Measurements from ENCODE around the gene SEMG1.
A peak's percentile ranks its signal among the peaks of the same experiment; 100 is the strongest.

The SEMG1 gene

GRCh38 chr20:45254383-45255262 lies 47.8 kb downstream of the SEMG1 start, which contains the start of gene SLPI:
Gene SLPI, minus strand, starts transcription at chr20:45254564. Its CDS starts 21 bp downstream, at chr20:45254543.
- Histone ChIP-seq H3K27me3 (ENCODE audit: insufficient read depth, poor library complexity, severe bottlenecking) (no peaks in the 10 kb centered on the region), H3K36me3 (ENCODE audit: low read depth) (no peaks in the 10 kb centered on the region), H3K27ac (ENCODE audit: poor library complexity, severe bottlenecking) (peak within 1 kb of the TSS; percentile 73), H3K9me3 (ENCODE audit: severe bottlenecking) (no peaks in the 10 kb centered on the region), H3K4me1 (ENCODE audit: insufficient read depth, poor library complexity, severe bottlenecking) (peaks cover 25% of the 10 kb centered on the region), H3K4me3 (ENCODE audit: severe bottlenecking) (no peak within 1 kb of the TSS)
- DNase-seq (ENCODE audit: low spot score) (peak; percentile 90), ATAC-seq (ENCODE audit: low read depth) (peak; percentile 81)
- TF ChIP-seq, protein P1, sequence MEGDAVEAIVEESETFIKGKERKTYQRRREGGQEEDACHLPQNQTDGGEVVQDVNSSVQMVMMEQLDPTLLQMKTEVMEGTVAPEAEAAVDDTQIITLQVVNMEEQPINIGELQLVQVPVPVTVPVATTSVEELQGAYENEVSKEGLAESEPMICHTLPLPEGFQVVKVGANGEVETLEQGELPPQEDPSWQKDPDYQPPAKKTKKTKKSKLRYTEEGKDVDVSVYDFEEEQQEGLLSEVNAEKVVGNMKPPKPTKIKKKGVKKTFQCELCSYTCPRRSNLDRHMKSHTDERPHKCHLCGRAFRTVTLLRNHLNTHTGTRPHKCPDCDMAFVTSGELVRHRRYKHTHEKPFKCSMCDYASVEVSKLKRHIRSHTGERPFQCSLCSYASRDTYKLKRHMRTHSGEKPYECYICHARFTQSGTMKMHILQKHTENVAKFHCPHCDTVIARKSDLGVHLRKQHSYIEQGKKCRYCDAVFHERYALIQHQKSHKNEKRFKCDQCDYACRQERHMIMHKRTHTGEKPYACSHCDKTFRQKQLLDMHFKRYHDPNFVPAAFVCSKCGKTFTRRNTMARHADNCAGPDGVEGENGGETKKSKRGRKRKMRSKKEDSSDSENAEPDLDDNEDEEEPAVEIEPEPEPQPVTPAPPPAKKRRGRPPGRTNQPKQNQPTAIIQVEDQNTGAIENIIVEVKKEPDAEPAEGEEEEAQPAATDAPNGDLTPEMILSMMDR (IDR thresholded peaks at IDR 0.05; ENCODE audit: poor library complexity, severe bottlenecking): no peak

- TF ChIP-seq, protein P1 (IDR thresholded peaks at IDR 0.05; ENCODE audit: poor library complexity, severe bottlenecking): no peak
- no peaks in the 10 kb centered on the region for H3K27me3 ChIP-seq (ENCODE audit: insufficient read depth, poor library complexity, severe bottlenecking)
- H3K4me1 ChIP-seq (ENCODE audit: insufficient read depth, poor library complexity, severe bottlenecking): peaks cover 25% of the 10 kb centered on the region
Observed at GRCh38 chr20:45257161-45257560, 50.3 kb downstream of the SEMG1 start.

DNA sequence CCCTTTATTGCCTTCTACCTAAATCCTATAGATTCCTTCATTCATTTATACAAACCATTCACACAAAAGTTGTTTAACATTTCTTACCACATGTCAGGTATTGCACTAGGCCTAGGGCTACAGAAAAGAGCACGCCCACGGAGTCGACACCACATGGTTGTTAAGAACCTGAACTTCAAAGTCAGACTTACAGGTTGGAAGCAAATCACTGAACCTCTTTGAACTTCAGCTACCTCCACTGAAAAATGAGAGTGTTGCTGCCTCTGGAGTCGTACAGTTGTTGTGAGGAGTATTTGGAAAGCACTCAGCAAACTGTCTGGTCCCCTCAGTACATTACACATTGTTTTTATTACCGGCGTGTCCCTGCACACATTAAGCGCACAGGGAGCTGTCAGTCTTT lies 50.9 kb downstream of the SEMG1 start:
- no peak for DNase-seq (ENCODE audit: low spot score)
- no peaks in the 10 kb centered on the region for H3K36me3 ChIP-seq (ENCODE audit: low read depth)
- ATAC-seq (ENCODE audit: low read depth): no peak
- H3K27ac ChIP-seq (ENCODE audit: poor library complexity, severe bottlenecking): no peak overlapping the region
- no peak overlapping the region for H3K4me3 ChIP-seq (ENCODE audit: severe bottlenecking)
- H3K4me1 ChIP-seq (ENCODE audit: insufficient read depth, poor library complexity, severe bottlenecking): peaks cover 25% of the 10 kb centered on the region
- no peaks in the 10 kb centered on the region for H3K27me3 ChIP-seq (ENCODE audit: insufficient read depth, poor library complexity, severe bottlenecking)
- no peaks in the 10 kb centered on the region for H3K9me3 ChIP-seq (ENCODE audit: severe bottlenecking)
- TF ChIP-seq, protein P1 (IDR thresholded peaks at IDR 0.05; ENCODE audit: poor library complexity, severe bottlenecking): no peak

More at GRCh38 chr20:45257161-45257560, 50.3 kb downstream of the SEMG1 start:
- no peaks in the 10 kb centered on the region for H3K9me3 ChIP-seq (ENCODE audit: severe bottlenecking)
- no peaks in the 10 kb centered on the region for H3K36me3 ChIP-seq (ENCODE audit: low read depth)
- H3K27ac ChIP-seq (ENCODE audit: poor library complexity, severe bottlenecking): no peak overlapping the region
- DNase-seq (ENCODE audit: low spot score): no peak
- H3K4me3 ChIP-seq (ENCODE audit: severe bottlenecking): no peak overlapping the region
- no peak for ATAC-seq (ENCODE audit: low read depth)

GRCh38 chr20:45258259-45258658 lies 51.4 kb downstream of the SEMG1 start:
- no peak for ATAC-seq (ENCODE audit: low read depth)
- no peak overlapping the region for H3K4me3 ChIP-seq (ENCODE audit: severe bottlenecking)
- peaks cover 24% of the 10 kb centered on the region for H3K4me1 ChIP-seq (ENCODE audit: insufficient read depth, poor library complexity, severe bottlenecking)
- no peak for DNase-seq (ENCODE audit: low spot score)
- H3K27me3 ChIP-seq (ENCODE audit: insufficient read depth, poor library complexity, severe bottlenecking): no peaks in the 10 kb centered on the region
- H3K36me3 ChIP-seq (ENCODE audit: low read depth): no peaks in the 10 kb centered on the region
- no peaks in the 10 kb centered on the region for H3K9me3 ChIP-seq (ENCODE audit: severe bottlenecking)
- no peak overlapping the region for H3K27ac ChIP-seq (ENCODE audit: poor library complexity, severe bottlenecking)
- TF ChIP-seq, protein P1 (IDR thresholded peaks at IDR 0.05; ENCODE audit: poor library complexity, severe bottlenecking): no peak

DNA sequence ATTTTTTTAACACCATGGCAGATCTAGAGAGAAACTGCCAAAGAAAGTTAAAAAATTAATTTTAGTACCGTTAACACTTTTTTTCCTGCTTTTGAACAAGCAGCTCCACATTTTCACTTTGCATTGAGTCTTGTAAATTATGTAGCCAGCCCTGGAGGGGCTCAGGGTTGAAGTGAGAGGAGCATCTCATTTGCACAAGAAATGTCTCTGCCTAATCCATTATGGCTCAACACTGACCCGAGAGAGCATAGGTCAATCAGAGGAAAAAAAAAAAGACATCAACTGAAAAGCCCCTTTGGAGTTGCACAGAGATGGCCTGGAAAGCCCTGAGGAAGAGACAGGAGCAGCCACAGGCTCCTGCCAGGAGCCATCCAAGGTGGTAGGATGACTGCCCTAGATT lies 51.8 kb downstream of the SEMG1 start:
- ATAC-seq (ENCODE audit: low read depth) (no peak), DNase-seq (ENCODE audit: low spot score) (no peak)
- Histone ChIP-seq H3K27me3 (ENCODE audit: insufficient read depth, poor library complexity, severe bottlenecking) (no peaks in the 10 kb centered on the region), H3K4me3 (ENCODE audit: severe bottlenecking) (no peak overlapping the region), H3K36me3 (ENCODE audit: low read depth) (no peaks in the 10 kb centered on the region), H3K27ac (ENCODE audit: poor library complexity, severe bottlenecking) (no peak overlapping the region), H3K4me1 (ENCODE audit: insufficient read depth, poor library complexity, severe bottlenecking) (peaks cover 19% of the 10 kb centered on the region), H3K9me3 (ENCODE audit: severe bottlenecking) (no peaks in the 10 kb centered on the region)
- TF ChIP-seq, protein P1 (IDR thresholded peaks at IDR 0.05; ENCODE audit: poor library complexity, severe bottlenecking): no peak
